GM18519 (cell line): ENCODE results near the gene SRRT.

Experiments
- ATAC-seq: cut with Tn5 transposase; IDR thresholded peaks from one replicate; pipeline ENCODE4 v1.9.1; 2021; ENCODE audit warnings: mild to moderate bottlenecking, moderate library complexity; ENCODE audit not compliant: unreplicated experiment, low FRiP score

The SRRT gene

GRCh38 chr7:100874577-100875355 is at the start of gene SRRT:
SRRT (plus strand) TSS chr7:100875103; CDS start chr7:100875591, 488 bp downstream.
- peak; percentile 60 for ATAC-seq

- no peak for ATAC-seq
These were observed 49.7 kb upstream of the SRRT start for GRCh38 chr7:100825215-100825671.

GRCh38 chr7:100825751-100826513 is 49.0 kb upstream of the SRRT start:
- no peak for ATAC-seq

- ATAC-seq = no peak
These were observed 48.2 kb upstream of the SRRT start for GRCh38 chr7:100826514-100827329.

- ATAC-seq = no peak
These were observed 47.3 kb upstream of the SRRT start, which contains the start of gene EPHB4 for GRCh38 chr7:100827330-100828226. EPHB4 (minus strand) TSS chr7:100827523; CDS start chr7:100827030, 493 bp downstream.

- no peak for ATAC-seq
These were observed 45.7 kb upstream of the SRRT start for GRCh38 chr7:100829150-100829716.

GRCh38 chr7:100830396-100830795 is 44.5 kb upstream of the SRRT start:
- ATAC-seq = no peak

- ATAC-seq = no peak
These were observed 42.6 kb upstream of the SRRT start for GRCh38 chr7:100832281-100832633.

- ATAC-seq = no peak
These were observed 38.7 kb upstream of the SRRT start for GRCh38 chr7:100835903-100836811.

GRCh38 chr7:100836812-100837098 is 38.1 kb upstream of the SRRT start:
- ATAC-seq = no peak

- no peak for ATAC-seq
These were observed 37.6 kb upstream of the SRRT start for GRCh38 chr7:100837099-100837836.

- ATAC-seq = no peak
These were observed 35.5 kb upstream of the SRRT start for GRCh38 chr7:100839361-100839760.

GRCh38 chr7:100840470-100841100 is 34.3 kb upstream of the SRRT start:
- no peak for ATAC-seq

- no peak for ATAC-seq
These were observed 27.5 kb upstream of the SRRT start for GRCh38 chr7:100847360-100847759.

GRCh38 chr7:100852048-100852872 is 22.6 kb upstream of the SRRT start, which contains the start of gene SLC12A9:
SLC12A9 (plus strand) TSS chr7:100852713; CDS start chr7:100854198, 1,485 bp downstream.
- ATAC-seq = no peak

GRCh38 chr7:100854146-100854895 is 20.6 kb upstream of the SRRT start:
- ATAC-seq = no peak
